IPS-20b (cell line): Measurements from ENCODE around the gene OR6C65.
"Not testable (repeated sequence)": the region's sequence is repeated elsewhere in the genome, so short reads cannot be mapped to it uniquely, and the experiment has no call there.

Experiments
- H3K27ac ChIP-seq: one replicate; pipeline ENCODE4 v1.5.1; 2013; ENCODE audit warnings: low read length
- H3K27me3 ChIP-seq: 2 replicates; pipeline ENCODE4 v1.6.1; 2013; ENCODE audit warnings: mild to moderate bottlenecking, low read length, inconsistent platforms; ENCODE audit not compliant: insufficient read depth
- H3K36me3 ChIP-seq: 2 replicates; pipeline ENCODE4 v1.6.1; 2013; ENCODE audit warnings: low read depth, mild to moderate bottlenecking, inconsistent platforms, low read length, moderate library complexity; ENCODE audit not compliant: insufficient read depth
- H3K4me1 ChIP-seq: 2 replicates; pipeline ENCODE4 v1.6.1; 2013; ENCODE audit warnings: mild to moderate bottlenecking, control low read depth, inconsistent platforms, low read length, moderate library complexity; ENCODE audit not compliant: insufficient read depth
- H3K4me3 ChIP-seq: 2 replicates; pipeline ENCODE4 v1.5.1; 2013; ENCODE audit warnings: mild to moderate bottlenecking, low read length, inconsistent platforms
- H3K9ac ChIP-seq: 2 replicates; pipeline ENCODE4 v1.6.1; 2013; ENCODE audit warnings: low read depth, mild to moderate bottlenecking, inconsistent platforms, low read length, moderate library complexity
- H3K9me3 ChIP-seq: 2 replicates; pipeline ENCODE4 v1.6.1; 2013; ENCODE audit warnings: mild to moderate bottlenecking, low read depth, low read length, inconsistent platforms; ENCODE audit not compliant: insufficient read depth

Gene OR6C65

GRCh38 chr12:55400229-55400628 is at the start of gene OR6C65:
Gene OR6C65 (plus strand): TSS chr12:55400529. CDS start chr12:55400529, 0 bp downstream.
- no peaks in the 10 kb centered on the region for H3K36me3 ChIP-seq
- H3K27me3 ChIP-seq, result no peaks in the 10 kb centered on the region
- H3K4me3 ChIP-seq, result no peak within 1 kb of the TSS
- H3K27ac ChIP-seq, result no peak within 1 kb of the TSS
- H3K9me3 ChIP-seq, result no peaks in the 10 kb centered on the region
- no peak within 1 kb of the TSS for H3K9ac ChIP-seq
- H3K4me1 ChIP-seq, result no peaks in the 10 kb centered on the region

- H3K4me3 ChIP-seq, H3K9me3 ChIP-seq, H3K9ac ChIP-seq, H3K27me3 ChIP-seq, H3K27ac ChIP-seq, H3K36me3 ChIP-seq, H3K4me1 ChIP-seq: not testable (repeated sequence)
Measured at GRCh38 chr12:55355338-55355737, 45.0 kb upstream of the OR6C65 start.

GRCh38 chr12:55362675-55363074 is 37.7 kb upstream of the OR6C65 start, which contains the start of gene OR6C75:
Gene OR6C75 (plus strand): TSS chr12:55362975. CDS start chr12:55365111, 2,136 bp downstream.
- Histone ChIP-seq H3K4me1 (no peaks in the 10 kb centered on the region), H3K9me3 (no peaks in the 10 kb centered on the region), H3K36me3 (no peaks in the 10 kb centered on the region), H3K4me3 (no peak within 1 kb of the TSS), H3K9ac (no peak within 1 kb of the TSS), H3K27me3 (no peaks in the 10 kb centered on the region), H3K27ac (no peak within 1 kb of the TSS)

- H3K9ac ChIP-seq, result no peak overlapping the region
- no peaks in the 10 kb centered on the region for H3K9me3 ChIP-seq
- no peak overlapping the region for H3K27ac ChIP-seq
- no peaks in the 10 kb centered on the region for H3K36me3 ChIP-seq
- no peaks in the 10 kb centered on the region for H3K27me3 ChIP-seq
- no peaks in the 10 kb centered on the region for H3K4me1 ChIP-seq
- H3K4me3 ChIP-seq, result no peak overlapping the region
Measured at GRCh38 chr12:55365086-55365485, 35.2 kb upstream of the OR6C65 start.

GRCh38 chr12:55372521-55372920 is 27.8 kb upstream of the OR6C65 start:
- H3K4me1 ChIP-seq, result no peaks in the 10 kb centered on the region
- no peak overlapping the region for H3K4me3 ChIP-seq
- no peaks in the 10 kb centered on the region for H3K27me3 ChIP-seq
- no peaks in the 10 kb centered on the region for H3K9me3 ChIP-seq
- H3K36me3 ChIP-seq, result no peaks in the 10 kb centered on the region
- no peak overlapping the region for H3K9ac ChIP-seq
- H3K27ac ChIP-seq, result no peak overlapping the region

- no peak overlapping the region for H3K9ac ChIP-seq
- no peaks in the 10 kb centered on the region for H3K9me3 ChIP-seq
- no peaks in the 10 kb centered on the region for H3K27me3 ChIP-seq
- peaks cover 8% of the 10 kb centered on the region; the same call in 1 of the 2 replicates for H3K4me1 ChIP-seq
- H3K27ac ChIP-seq, result no peak overlapping the region
- no peaks in the 10 kb centered on the region for H3K36me3 ChIP-seq
- H3K4me3 ChIP-seq, result no peak overlapping the region
Measured at GRCh38 chr12:55385891-55386290, 14.4 kb upstream of the OR6C65 start.

- H3K4me3 ChIP-seq, result no peak overlapping the region
- no peaks in the 10 kb centered on the region for H3K9me3 ChIP-seq
- no peaks in the 10 kb centered on the region for H3K4me1 ChIP-seq
- no peak overlapping the region for H3K27ac ChIP-seq
- no peaks in the 10 kb centered on the region for H3K36me3 ChIP-seq
- no peaks in the 10 kb centered on the region for H3K27me3 ChIP-seq
- no peak overlapping the region for H3K9ac ChIP-seq
Measured at GRCh38 chr12:55392032-55392795, 8.1 kb upstream of the OR6C65 start.

- Histone ChIP-seq H3K4me1 (no peaks in the 10 kb centered on the region), H3K36me3 (no peaks in the 10 kb centered on the region), H3K9me3 (no peaks in the 10 kb centered on the region), H3K9ac (no peak overlapping the region), H3K4me3 (no peak overlapping the region), H3K27ac (no peak overlapping the region), H3K27me3 (no peaks in the 10 kb centered on the region)
Measured at GRCh38 chr12:55396326-55396725, 4.0 kb upstream of the OR6C65 start.

GRCh38 chr12:55407866-55408265 is 7.5 kb downstream of the OR6C65 start:
- no peaks in the 10 kb centered on the region for H3K27me3 ChIP-seq
- H3K27ac ChIP-seq, result no peak overlapping the region
- H3K36me3 ChIP-seq, result no peaks in the 10 kb centered on the region
- H3K4me3 ChIP-seq, result no peak overlapping the region
- H3K9ac ChIP-seq, result no peak overlapping the region
- no peaks in the 10 kb centered on the region for H3K9me3 ChIP-seq
- H3K4me1 ChIP-seq, result no peaks in the 10 kb centered on the region

GRCh38 chr12:55409133-55409532 is 8.8 kb downstream of the OR6C65 start:
- H3K9me3 ChIP-seq, H3K27ac ChIP-seq, H3K4me1 ChIP-seq, H3K27me3 ChIP-seq, H3K4me3 ChIP-seq, H3K36me3 ChIP-seq, H3K9ac ChIP-seq: not testable (repeated sequence)

GRCh38 chr12:55412138-55412537 is 11.8 kb downstream of the OR6C65 start:
- H3K36me3 ChIP-seq, H3K9me3 ChIP-seq, H3K4me3 ChIP-seq, H3K27me3 ChIP-seq, H3K9ac ChIP-seq, H3K4me1 ChIP-seq, H3K27ac ChIP-seq: not testable (repeated sequence)

GRCh38 chr12:55413498-55414388 is 13.4 kb downstream of the OR6C65 start:
- H3K4me1 ChIP-seq, H3K9ac ChIP-seq, H3K27me3 ChIP-seq: not testable (repeated sequence)

More at GRCh38 chr12:55413498-55414388, 13.4 kb downstream of the OR6C65 start:
- not testable (repeated sequence) for H3K27ac ChIP-seq, H3K36me3 ChIP-seq, H3K9me3 ChIP-seq, H3K4me3 ChIP-seq
